ENCODE results near the gene NEURL3. TPM values are rescaled to one million over a fixed set of nuclear protein-coding genes. Genes with fewer than 3 reads are reported as not detected.

NEURL3 gene
- total and polyA plus RNA-seq, 2 donors (not counting 3 experiments of a cell fraction or from before 2014, with no cell fraction given) = not detected

GRCh38 chr2:96533292-96534073 lies 28.3 kb upstream of the NEURL3 start:
- Histone ChIP-seq H3K4me1 (ENCODE audit: control insufficient read depth, extremely low read depth, insufficient read depth, low read length) (peaks cover 37% of the 10 kb centered on the region), H2AFZ (ENCODE audit: low read depth, low read length) (no peak overlapping the region), H3K27ac (ENCODE audit: insufficient read depth, low read depth, low read length) (no peak overlapping the region), H3K4me2 (ENCODE audit: insufficient read depth, low read length) (no peak overlapping the region), H3K36me3 (ENCODE audit: control insufficient read depth in 2 of 2, extremely low read depth in 1 of 2, insufficient read depth in 2 of 2, low read length in 2 of 2) (no peaks in the 10 kb centered on the region), H3K27me3 (ENCODE audit: control insufficient read depth in 2 of 2, insufficient read depth in 2 of 2, low read length in 2 of 2) (no peaks in the 10 kb centered on the region), H3K79me2 (ENCODE audit: control insufficient read depth, insufficient read depth, low read length) (peaks cover 13% of the 10 kb centered on the region), H3K4me3 (replicated peaks in 1 of 3; ENCODE audit: insufficient read depth in 1 of 3, low read depth in 1 of 3, low read length in 3 of 3) (no peak overlapping the region), H4K20me1 (replicated peaks; ENCODE audit: control insufficient read depth, extremely low read depth, insufficient read depth, low read length) (no peaks in the 10 kb centered on the region), H3K9me3 (replicated peaks; ENCODE audit: control insufficient read depth, insufficient read depth, low read length) (no peaks in the 10 kb centered on the region), H3K9ac (replicated peaks; ENCODE audit: extremely low read depth, insufficient read depth, low read length) (no peak overlapping the region), H3K9me1 (replicated peaks; ENCODE audit: control insufficient read depth, extremely low read depth, insufficient read depth, low read length) (no peaks in the 10 kb centered on the region)
- TF ChIP-seq MYC (IDR thresholded peaks at IDR 0.05; ENCODE audit: low read depth, low read length) = no peak
- TF ChIP-seq FOS (IDR thresholded peaks at IDR 0.05; ENCODE audit: borderline replicate concordance, insufficient read depth, low read length) = no peak
- no peak for TF ChIP-seq MAX (IDR thresholded peaks at IDR 0.05; ENCODE audit: insufficient read depth, insufficient read length)
- TF ChIP-seq POLR2A (IDR thresholded peaks at IDR 0.05; ENCODE audit: low read depth, low read length) = no peak
- no peak for TF ChIP-seq JUN (IDR thresholded peaks at IDR 0.05; ENCODE audit: borderline replicate concordance, insufficient read depth, insufficient read length, low read depth)
- no peak for TF ChIP-seq GATA2 (IDR thresholded peaks at IDR 0.05; ENCODE audit: insufficient read depth, insufficient read length, low read depth, low read length)
- TF ChIP-seq POLR2AphosphoS5 (IDR thresholded peaks at IDR 0.05; ENCODE audit: insufficient read depth, low read depth, low read length) = no peak
- no peak for TF ChIP-seq CTCF (IDR thresholded peaks at IDR 0.05; ENCODE audit: extremely low read depth in 1 of 2, insufficient read depth in 1 of 2, low read depth in 1 of 2, low read length in 2 of 2)
- no peak for TF ChIP-seq EZH2 (IDR thresholded peaks at IDR 0.05; ENCODE audit: borderline replicate concordance, low read depth, low read length, severe bottlenecking)
- FAIRE-seq (peak; percentile 49), DNase-seq (ENCODE audit: low read depth, low spot score) (peak; percentile 26)
- CTCF ChIA-PET = interaction anchor here (0.7 to 3.8 kb wide), 3 partner anchors 16 to 24 kb away, joined by 3 to 33 read pairs (median 4); no protein-coding TSS in a partner anchor
- BruUV-seq (replicated peaks) = no TSS peak
- intact Hi-C loops (cut with micrococcal nuclease) (no loop called here), dilution Hi-C loops (cut with MboI; ENCODE audit: extremely low pct_ligation_motif_present, low sequenced_read_pairs) (no loop called here)
- POLR2A ChIA-PET = no interaction called here

Data from endothelial cell of umbilical vein (primary cell).